Esophagus squamous epithelium (tissue), 4 donors: ENCODE data around the gene CENPP.

Source experiments
- POLR2A ChIP-seq, 4 donors: fragments of 450-650 bp; IDR thresholded peaks; one replicate each; pipeline ENCODE4 v1.6.1; 2017; ENCODE audit warnings: antibody characterized with exemption in 4 of 4, mild to moderate bottlenecking in 4 of 4, moderate library complexity in 3 of 4
- TF ChIP-seq, protein P1 (sequence below), 6 experiments: fragments of 450-650 bp in 4 of 6; fragments of 200-600 bp in 2 of 6; sonication (generic) in 2 of 6; IDR thresholded peaks; one replicate each; pipeline ENCODE4 v1.5.1; 2016 to 2019; ENCODE audit warnings: antibody characterized with exemption in 6 of 6, mild to moderate bottlenecking in 4 of 6, moderate library complexity in 4 of 6

DNA sequence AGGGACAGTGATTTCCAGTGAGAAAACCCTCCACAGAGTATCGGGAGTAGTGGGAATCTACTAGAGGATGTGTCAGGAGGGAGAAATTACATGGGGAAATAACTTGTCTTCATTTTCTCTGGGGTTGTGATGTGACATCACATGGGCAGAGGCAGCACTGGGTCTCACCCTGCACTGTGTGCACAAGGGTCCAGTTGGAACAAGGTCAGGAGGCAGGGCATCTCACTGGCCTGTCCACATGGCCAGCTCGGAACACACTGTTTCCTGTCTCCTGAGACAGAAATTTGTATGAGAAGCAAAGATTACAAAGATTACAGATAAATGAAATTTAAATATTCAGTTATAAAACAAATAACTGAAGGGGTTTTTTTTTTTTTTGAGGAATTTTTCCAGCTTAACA is 272.6 kb downstream of the CENPP start:
- TF ChIP-seq, protein P1, sequence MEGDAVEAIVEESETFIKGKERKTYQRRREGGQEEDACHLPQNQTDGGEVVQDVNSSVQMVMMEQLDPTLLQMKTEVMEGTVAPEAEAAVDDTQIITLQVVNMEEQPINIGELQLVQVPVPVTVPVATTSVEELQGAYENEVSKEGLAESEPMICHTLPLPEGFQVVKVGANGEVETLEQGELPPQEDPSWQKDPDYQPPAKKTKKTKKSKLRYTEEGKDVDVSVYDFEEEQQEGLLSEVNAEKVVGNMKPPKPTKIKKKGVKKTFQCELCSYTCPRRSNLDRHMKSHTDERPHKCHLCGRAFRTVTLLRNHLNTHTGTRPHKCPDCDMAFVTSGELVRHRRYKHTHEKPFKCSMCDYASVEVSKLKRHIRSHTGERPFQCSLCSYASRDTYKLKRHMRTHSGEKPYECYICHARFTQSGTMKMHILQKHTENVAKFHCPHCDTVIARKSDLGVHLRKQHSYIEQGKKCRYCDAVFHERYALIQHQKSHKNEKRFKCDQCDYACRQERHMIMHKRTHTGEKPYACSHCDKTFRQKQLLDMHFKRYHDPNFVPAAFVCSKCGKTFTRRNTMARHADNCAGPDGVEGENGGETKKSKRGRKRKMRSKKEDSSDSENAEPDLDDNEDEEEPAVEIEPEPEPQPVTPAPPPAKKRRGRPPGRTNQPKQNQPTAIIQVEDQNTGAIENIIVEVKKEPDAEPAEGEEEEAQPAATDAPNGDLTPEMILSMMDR (IDR thresholded peaks at IDR 0.05), result no peak
- TF ChIP-seq POLR2A (IDR thresholded peaks at IDR 0.05), result no peak
